NCI-H1105 treated with DMSO at 0.1 percent for 48 hours (cell line): Measurements from ENCODE around the gene DGKQ.
"Not testable (repeated sequence)": the region's sequence is repeated elsewhere in the genome, so short reads cannot be mapped to it uniquely, and the experiment has no call there.

ENCODE experiments used
- DNase-seq: peaks from one replicate; lab custom pipeline; 2025; lab: John Stamatoyannopoulos, UW

The DGKQ gene

DNA sequence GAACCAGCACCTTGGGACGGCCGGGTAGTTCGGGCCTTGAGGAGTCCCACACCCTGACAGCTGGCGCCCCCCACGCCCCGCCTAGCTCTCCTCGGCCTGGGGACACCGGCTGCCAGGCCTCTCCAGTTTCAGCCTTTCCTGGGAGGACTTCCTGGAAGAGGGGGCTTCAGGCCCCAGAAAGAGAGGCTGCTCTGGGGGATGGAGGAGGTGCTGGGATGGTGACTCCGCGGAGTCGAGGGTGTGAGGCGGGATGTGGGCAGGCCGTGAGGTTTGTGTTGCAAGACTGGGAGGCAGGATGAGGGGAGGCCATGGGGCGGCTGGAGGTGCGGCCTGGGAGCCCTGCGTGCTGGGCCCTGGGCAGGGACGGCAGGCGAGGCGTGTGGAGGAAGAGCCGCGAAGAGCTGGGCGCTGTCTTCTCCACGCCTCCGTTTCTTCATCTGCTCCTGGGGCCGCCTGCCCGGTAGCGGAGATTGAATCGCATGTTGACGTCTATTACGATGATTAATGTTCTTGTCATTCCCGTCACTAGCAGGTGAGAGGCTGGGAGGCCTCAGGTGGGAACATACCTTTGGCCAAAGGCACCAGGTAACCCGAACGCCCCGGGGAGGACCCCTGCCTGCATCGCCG, 37.1 kb upstream of the DGKQ start:
- peak; percentile 35 for DNase-seq

DNA sequence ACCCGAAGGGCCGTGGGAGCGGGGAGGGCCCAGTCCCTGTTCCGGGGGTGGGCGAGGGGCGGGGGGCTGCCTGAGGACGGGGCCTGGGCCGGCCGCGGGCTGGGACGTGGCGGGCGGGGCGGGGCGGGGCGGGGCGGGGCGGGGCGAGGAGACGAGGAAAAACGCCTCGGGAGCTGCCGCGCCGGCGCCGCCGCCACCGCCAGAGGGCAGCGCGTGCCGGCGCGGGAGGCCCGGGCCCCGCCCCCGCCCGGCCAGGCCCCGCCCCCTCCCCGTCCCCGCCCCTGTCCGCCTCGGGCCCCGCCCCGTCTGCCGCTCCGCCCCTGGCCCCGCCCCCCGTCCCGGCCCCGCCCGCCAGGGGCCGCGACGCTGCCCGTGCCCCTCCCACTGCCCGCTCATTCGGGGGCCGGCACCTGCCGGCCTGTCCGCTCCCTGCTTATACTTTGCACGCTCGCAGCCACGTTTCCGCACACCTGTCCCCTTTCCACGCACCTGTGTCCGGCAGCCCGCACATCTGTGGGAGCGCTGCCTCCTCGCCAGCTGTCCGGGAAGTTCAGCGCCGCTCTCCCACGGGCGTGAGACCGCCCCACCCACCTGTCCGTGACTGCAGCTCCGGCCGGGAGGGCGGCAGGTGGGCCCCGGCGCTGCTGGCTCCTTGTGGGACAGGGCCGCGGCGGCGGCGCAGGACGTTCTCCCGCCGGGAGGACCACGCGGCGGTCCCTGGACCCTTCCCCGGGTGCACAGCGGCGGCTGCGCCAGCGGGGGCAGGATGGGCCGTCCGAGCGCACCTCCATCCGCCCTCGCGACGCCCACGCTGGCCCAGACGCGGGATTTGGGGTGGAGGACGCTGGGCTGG, 36.4 kb upstream of the DGKQ start:
- peak; percentile 13 for DNase-seq

DNA sequence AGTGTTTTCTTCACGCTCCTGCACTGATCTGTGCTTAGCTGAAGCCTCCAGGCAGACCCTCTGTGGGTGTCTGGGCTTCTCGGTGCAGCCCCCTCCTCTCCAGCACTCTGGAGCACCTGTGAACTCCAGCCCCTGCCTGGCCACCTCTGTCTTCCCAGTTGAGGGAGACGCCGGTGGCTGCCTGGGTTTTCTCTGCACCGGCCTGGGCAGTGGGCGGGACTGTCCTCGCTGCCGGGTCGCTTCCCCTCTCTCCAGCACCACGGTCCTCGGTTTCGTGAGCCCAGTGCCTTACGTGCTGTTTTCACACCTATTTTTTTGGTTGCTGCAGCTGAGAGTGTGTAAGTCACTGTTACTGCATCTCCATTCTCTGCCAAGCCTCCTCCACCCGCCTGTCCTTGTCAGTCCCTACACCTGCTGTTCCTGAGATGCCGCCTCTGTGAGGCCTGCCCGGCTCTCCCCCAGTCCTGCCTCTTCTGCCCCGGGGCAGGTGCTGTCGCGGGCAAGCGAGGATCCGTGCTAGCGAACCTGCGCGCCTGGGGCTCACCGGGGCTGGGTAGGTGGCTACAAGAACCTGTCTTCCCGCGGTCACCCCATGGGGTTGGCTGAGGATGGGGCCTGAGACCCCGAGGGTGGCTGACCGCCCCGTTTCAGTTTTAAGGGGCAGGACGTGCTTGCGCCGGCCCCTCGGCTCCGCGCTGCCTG, 35.6 kb upstream of the DGKQ start:
- DNase-seq: no peak

DNA sequence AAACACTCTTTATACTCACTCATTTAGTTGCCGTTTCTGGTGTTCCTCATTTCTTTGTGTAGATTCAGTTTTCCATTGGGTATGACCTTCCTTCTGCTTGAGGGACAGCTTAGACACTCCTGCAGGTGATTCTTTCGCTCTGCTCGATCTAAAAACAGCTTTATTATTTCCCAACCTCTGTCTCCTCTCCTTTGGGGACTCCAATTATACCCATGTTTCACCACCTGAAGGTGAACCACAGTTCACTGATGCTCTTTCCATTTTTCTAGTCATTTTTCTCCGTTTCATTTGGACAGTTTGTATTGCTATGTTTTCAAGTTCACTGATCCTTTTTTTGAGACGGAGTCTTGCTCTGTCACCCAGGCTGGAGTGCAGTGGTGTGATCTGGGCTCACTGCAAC, 33.5 kb upstream of the DGKQ start:
- no peak for DNase-seq

DNA sequence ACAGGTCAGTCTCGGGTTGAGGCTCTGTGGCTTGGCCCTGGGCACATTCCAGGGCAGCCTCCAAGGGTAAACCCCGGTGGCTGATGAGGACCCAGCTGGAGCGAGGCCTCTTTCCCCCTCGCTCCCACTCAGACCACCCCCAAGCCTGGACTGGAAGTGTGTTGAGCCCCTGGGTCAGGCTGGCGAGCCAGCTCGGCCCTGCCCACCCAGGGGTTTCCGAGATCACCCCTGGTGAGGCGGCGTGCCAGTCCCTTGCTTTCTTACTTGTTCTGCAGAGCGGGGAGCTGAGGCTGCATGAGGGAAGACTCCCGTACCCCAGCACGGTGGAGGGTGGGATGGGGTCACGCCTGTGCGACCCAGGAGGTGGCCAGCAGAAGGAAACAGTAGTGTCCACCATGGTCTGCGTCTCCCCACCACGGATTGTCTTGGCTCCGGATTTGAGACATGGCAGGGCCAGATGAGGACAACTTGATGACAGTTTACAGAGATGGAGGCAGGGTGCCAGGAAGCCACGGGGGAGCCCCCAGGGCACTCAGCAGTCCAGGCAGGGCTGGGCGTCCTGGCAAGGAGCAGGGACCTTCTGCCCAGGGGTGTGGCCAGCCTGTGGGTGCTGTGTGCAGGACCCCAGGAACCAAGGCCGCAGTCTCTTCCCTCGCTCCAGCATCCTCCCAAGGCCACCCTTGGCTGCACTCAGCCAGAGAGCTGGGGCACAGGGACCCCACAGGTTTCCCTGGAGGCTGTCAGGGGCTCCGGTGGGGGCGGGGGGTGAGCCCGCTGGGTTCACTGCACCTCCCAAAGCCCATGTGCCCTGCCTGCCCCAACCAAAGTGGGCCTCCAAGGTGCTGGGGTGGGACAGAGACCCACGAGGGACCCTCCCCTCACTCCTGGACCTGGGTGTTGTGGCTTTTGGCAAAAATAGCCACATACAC, 31.5 kb upstream of the DGKQ start:
- DNase-seq: no peak

DNA sequence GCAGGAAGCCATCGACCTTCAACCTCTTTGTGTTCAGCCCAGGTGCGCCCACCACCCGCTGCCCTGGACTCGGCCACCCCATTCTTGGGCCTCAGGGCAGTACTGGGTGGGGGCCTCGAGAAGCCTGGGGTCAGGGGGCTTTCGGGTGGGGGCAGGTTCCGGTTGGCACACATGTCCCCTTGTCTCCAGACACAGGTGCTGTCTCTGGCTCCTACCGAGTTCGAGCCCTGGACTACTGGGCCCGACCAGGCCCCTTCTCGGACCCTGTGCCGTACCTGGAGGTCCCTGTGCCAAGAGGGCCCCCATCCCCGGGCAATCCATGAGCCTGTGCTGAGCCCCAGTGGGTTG, 30.7 kb upstream of the DGKQ start:
- no peak for DNase-seq

DNA sequence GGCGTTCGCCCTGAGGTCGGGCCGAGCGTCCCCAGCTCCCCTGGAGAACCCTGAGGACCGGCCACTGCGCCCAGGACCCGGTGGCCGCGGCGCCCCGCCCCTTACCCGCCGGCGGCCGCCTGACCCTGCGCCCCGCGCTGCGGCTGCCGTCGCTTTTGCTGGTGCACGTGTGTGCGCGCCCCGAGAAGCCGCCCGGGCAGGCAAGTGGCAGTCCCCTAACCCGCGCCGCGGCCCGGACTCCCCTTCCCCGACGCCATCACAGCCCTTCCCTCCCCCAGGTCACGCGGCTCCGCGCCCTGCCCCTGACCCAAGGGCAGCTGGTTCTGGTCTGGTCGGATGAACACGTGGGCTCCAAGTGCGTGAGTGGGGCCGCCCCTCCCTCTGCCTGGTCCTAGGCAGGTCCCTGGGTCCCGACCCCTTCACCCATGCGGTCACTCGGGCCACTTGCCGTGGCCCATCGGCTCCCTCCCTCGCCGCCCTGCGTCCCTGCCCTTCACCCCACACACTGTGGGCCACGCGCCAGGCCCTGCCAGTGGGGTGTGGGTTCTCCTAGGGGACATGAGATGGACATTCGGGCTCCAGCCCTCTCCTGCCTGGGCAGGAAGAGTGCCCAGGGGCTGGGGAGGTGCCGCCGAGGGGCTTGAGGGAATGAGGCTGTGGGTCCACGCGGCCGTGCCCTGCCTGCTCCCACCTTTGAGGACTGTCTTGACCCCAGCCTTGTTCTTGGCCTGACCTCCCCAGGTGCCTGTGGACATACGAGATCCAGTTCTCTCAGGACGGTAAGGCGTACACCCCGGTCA, 30.1 kb upstream of the DGKQ start:
- no peak for DNase-seq

DNA sequence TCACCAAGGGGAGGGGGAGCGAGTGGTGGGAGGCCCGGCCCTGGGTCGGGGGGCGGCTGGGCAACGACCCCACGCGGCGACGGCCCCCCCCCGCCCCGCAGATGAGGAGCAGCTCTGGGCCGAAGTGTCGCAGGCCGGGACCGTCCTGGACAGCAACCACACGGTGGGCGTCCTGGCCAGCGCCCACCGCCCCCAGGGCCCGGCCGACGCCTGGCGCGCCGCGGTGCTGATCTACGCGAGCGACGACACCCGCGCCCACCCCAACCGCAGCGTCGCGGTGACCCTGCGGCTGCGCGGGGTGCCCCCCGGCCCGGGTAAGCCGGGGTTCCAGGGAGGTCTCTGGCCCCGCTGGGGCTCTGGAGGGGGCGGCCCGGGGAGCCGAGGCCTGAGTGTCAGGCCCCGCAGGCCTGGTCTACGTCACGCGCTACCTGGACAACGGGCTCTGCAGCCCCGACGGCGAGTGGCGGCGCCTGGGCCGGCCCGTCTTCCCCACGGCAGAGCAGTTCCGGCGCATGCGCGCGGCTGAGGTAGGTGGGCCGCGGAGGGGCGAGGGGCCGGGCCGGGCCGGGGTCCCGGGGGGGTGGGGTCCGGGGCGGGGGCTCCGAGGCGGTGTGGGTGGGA, 29.4 kb upstream of the DGKQ start:
- no peak for DNase-seq

DNA sequence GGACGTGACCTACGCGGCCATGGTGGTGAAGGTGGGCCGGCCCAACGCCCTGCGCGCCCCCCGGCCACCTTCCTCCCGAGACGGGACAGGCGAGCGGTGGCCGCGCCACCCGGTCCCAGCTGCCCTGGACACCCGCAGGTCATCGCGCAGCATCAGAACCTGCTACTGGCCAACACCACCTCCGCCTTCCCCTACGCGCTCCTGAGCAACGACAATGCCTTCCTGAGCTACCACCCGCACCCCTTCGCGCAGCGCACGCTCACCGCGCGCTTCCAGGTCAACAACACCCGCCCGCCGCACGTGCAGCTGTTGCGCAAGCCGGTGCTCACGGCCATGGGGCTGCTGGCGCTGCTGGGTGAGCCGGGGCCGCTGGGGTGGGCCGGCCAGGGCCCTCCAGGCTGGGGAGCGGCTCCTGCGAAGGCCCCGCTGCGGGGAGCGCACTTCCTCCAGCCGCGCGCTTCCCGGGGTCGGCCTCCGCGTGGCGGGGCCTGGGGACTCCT, 28.8 kb upstream of the DGKQ start:
- DNase-seq: no peak

DNA sequence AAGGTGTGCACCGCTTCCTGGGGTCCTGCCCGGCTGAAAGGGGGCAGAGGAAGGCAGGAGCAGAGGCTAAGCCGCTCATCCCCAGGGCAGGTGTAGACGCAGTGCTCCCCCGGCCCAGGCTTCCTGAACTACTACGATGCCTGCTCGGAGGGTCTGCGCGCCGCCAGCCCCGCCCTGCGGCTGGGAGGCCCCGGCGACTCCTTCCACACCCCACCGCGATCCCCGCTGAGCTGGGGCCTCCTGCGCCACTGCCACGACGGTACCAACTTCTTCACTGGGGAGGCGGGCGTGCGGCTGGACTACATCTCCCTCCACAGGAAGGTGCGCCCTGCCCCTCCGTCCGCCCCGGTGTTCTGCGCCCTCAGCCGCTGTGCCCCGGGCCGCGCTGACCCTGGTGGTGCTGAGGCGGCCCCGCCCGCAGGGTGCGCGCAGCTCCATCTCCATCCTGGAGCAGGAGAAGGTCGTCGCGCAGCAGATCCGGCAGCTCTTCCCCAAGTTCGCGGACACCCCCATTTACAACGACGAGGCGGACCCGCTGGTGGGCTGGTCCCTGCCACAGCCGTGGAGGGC, 28.3 kb upstream of the DGKQ start:
- DNase-seq: no peak

DNA sequence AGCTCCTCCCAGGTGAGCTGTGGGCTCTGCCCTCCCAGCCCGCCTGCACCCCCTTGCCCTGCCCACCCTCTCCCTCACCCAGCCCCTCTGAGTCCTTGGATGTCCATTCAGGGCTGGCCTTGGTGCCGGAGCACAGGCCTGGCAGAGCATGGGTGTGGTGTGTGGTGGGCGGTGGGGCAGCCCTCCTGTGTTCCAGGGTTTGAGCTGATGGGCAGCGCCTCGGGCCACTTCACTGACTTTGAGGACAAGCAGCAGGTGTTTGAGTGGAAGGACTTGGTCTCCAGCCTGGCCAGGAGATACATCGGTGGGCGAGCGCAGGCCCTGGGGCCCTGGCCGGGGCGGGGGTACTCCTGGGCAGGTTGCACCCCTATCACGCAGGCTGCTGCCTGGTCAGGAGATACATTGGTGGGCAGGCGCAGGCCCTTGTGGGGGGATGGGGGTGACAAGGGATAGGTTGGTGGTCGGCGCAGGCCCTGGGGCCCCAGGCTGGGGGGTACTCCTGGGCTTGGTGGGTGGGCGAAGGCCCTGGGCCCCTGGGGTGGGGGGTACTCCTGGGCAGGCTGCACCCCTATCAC, 27.4 kb upstream of the DGKQ start:
- DNase-seq: no peak

DNA sequence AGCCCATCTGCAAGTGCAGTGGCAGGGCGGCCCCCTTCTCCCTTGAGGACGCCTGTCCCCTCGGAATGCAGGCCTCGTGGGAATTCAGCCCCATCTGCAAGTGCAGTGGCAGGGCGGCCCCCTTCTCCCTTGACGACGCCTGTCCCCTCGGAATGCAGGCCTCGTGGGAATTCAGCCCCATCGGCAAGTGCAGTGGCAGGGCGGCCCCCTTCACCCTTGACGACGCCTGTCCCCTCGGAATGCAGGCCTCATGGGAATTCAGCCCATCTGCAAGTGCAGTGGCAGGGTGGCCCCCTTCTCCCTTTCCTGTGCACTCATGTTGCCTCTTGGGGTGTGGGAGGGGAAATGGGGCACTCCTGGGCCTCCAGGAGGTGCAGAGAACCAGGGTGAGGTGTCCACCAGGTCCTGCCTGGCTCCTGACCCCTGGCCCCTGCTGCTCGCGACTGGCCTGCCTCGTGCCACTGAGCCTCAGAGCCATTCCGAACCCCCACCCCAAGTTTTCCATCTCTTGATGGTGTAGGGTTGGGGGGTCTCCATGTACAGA, 26.6 kb upstream of the DGKQ start:
- no peak for DNase-seq

DNA sequence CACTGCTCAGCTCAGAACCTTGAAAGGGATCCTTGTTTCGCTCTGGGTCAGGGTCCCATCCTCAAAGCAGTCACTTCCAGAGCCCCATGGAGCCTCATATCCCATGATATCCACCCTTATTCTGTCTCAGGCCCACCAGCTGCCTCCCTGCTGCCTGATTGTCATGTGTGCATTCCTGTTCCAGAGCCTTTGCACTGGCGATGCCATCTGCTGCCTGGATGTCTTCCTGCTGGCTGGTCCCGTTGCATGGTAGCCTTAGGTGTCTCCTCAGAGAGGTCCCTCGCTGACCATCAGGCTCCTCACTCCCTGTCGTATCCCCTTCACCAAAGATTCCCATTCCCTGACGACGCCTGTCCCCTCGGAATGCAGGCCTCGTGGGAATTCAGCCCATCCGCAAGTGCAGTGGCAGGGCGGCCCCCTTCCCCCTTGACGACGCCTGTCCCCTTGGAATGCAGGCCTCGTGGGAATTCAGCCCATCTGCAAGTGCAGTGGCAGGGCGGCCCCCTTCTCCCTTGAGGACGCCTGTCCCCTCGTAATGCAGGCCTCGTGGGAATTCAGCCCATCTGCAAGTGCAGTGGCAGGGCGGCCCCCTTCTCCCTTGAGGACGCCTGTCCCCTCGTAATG, 26.0 kb upstream of the DGKQ start:
- not testable (repeated sequence) for DNase-seq

DNA sequence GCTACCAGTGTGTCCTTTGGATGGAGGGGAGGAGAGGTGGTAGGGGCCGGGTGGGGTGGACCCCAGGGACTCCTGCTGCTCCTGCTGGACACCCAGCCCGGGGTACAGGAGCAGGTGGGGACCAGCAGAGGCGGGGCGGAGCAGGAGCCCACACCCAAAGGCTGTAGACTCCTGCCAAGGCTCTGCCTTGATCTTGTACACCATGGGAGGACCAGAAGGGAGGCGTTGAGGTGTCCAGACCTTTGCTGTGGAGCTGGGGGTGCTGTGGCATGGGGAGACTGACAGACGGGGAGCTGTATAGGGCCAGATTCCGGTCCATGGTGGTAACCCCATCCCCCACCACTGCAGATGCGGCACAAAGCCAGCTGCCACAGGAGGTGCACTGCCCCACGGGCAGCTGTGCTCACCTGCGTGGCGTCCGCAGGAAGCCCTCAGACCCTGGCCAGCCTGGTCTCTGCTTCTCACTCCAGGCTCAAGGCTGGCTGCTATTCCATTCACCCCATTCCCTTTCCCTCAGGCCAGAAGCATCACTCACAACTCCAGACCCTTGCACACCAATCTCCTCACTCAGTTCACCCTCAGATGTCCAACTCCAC, 24.8 kb upstream of the DGKQ start:
- DNase-seq: no peak

DNA sequence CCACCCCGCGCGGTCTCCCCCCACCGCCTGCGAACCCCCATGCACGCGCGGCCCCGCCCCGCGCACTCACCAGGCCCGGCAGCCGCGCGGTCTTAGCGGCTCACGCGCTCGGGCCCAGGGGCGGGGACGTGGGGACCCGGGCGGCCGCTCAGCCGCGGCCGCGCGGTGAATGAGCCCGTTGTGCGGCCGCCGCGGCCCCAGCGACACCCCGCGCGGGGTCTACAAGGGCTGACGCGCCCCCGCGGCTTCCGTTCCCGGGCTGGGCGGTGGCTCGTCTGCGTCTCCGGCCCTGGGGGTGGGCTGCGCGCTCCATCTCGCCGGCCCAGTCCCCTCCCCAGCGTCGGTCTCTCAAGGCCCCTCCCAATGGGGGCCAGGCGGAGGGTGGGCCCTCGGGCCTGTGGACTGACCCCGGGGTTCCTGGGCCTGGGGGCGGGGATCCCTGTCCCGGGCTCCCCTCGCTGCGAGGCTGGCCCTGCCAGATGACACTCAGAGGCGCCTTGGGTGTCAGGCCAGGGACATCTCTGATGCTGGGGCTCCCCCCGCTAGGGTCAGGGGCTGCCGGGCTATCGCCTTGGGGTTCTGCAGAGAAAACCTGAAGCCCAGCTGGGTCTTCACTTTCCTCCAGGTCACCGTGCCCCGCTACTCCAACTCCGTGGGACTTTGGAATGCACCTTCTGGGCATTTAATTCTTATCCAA, 24.2 kb upstream of the DGKQ start:
- DNase-seq: no peak

DNA sequence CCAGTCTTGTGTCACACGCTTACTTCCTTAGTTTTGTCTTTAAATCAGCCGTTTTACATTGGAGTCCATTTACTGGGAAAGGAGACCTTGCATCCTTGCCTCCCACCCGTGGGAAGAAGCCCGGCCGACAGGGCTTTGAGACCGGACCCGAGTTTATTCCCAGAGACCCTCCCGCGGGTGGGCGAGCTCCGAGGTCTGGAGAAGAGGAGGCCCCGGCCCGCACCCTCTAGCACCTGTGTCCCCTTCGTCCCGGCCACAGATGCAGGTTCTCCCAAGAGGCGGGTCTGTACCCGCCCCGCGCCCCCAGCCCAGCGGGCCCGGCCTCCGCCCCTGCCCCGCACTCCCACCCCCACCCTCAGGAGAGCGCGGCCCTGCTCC, 23.6 kb upstream of the DGKQ start:
- DNase-seq: no peak

DNA sequence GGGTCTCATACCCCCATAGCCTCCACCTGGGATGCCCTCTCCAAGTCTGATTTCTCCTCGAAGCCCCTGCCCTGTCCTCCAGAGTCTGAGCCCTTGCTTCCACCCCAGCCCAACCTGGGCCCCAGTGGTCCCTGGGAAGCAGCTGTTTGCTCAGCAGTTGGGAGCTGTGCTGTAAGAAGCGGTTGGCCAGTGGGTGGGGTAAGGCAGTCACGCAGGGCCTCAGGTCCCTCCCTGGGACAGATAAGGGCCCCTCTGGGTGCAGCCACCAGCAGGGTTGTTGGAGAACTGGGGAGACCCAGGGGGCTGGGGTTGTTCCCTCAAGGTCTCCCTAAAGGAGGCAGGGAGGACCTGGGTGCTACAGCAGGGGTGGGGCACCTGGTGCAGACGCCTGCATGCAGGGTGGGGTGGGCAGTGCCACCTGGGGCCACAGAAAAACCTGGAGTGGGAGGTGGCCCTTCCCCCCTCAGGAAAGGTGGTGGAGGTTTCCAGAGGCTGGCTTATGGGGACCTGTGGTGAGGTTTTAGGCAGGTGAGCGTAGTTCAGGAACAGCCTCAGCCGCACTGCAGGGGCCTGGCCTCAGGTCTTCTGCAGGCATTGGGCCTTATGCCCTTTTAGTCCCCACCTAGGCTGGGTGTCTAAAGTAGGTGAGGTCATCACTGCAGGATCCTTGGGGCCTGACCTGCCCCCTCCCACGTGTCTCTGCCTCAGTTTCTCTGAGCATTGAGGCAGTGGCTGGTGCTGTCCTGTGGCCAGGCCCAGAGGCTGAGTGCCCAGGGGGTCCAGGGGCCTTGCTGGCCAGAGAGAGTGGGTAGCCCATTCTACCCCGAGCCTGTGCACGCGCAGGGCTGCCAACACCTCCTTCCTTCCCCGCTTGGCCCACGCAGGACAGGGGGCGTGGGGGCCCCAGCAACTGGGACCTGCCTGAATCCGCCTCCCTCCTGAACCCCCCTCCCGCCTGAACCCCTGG, 22.9 kb upstream of the DGKQ start:
- DNase-seq: no peak
